ENCODE data around the gene NTM.

NTM gene

DNA sequence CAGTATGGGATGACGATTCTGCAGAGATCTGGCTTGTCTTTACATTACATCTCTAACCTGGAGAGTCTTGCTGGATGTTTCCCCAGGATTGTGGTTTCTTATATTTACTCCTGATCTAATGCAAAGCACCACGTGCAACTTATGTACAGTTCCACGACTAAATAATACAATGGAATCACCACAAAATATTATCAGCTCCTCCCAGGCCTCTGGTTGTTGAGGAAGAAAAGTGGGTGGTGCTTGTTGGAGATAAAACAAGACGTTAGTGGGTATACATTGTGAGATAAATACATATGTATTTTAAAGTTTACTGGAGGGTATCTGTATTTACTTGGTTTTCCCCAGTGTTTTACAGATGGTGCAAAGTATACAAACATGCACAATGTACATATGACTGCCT is 569.7 kb downstream of the NTM start:
- no peak for DNase-seq

- DNase-seq = no peak
These were observed 572.5 kb downstream of the NTM start for GRCh38 chr11:131942878-131943277.

DNA sequence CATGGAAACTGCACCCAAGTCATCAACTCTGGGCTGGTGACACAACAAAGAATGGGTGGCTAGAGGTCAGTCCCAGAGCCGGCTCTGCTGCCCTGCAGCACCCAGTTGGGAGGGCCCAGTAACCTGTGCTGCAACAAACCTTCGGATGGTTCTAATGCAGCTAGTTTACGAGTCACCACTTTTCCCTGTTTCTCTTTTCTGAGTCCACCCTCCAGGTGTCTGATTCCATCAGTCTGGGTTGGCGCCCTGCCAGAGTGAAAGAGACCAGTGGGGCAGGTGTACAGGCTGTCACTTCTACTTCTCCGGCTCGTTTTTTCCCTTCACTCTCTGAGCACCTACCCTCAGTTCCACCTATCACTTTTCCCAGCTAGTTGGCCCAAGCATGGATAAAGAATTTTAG is 572.9 kb downstream of the NTM start:
- no peak for DNase-seq

GRCh38 chr11:131944736-131945135 is 574.3 kb downstream of the NTM start:
- no peak for DNase-seq

DNA sequence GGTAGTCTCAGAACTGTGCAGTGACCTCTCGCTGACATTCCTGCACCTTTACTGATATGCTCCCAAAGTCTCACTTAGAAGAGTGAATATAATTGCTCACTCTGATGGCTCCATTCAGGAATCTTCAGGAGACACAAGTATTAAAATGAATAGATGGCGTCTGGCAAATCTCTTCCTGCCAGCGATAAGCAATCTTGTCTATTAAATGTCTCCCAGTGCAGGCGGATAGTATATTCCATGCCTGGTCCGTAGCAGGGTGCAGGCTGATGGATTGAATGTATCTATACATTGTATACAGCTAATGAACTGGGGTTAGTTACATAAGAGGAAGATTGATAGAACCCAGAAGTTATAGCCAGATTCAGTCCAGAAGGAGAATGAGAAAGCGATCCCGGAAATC is 575.3 kb downstream of the NTM start:
- no peak for DNase-seq

DNA sequence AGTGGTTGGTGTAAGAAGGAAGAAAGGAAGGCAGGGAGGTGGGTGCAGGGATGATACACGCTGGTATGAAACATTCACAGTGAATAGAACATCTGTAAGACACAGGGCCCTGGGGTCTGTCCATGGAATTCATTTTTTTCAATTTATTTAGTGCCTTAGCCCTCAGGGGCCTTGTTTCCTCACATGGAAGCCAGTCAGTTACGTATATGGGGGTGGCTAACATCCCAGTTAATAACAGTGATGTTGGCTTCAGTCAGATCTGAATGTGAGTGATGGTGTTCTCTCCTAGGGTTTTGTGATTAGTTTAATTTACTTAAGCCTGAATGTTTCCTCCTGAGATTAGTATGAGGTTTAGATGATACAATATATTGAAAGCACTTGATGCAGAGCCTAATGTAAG is 577.1 kb downstream of the NTM start:
- DNase-seq = no peak

DNA sequence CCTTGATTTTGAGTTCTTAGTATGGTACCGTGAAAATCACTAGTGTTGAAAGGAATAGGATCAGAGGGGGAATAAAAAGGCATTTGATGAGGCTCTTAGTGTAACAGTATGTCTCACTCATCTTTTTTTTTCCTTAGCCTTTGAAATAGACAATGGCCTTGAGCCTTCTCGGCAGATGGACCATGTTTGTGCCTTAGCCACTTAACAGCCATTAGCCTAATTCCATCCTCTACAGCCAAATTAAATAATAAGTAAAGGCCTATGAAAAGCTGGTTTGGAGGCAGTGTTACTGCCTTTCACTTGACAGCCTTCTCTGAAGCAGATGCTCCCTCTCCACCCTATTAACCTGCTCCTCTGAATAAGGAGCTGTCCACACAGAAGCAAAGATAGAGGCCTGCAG is 580.7 kb downstream of the NTM start:
- no peak for DNase-seq

GRCh38 chr11:131954146-131954545 is 583.7 kb downstream of the NTM start:
- DNase-seq = no peak

- no peak for DNase-seq
These were observed 585.5 kb downstream of the NTM start for GRCh38 chr11:131955904-131956303.

DNA sequence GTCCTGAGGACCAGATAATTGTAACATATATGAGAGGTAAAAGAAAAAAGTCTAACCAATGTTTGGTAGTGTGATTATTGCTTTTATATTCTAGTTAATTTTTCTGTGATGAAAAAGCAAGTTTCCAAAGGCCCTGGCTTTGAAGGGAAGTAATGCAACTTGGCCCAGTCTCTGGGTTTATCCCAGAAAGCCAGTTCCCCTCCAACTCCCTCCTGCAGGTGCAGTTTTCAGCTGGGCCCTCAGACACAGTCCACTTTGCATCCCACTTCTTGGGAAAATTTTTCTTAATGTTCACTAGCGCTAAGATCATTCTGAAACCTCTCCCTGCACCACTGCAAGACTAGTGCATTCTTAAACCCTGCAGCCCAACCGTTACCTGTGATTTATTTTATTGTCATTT is 586.8 kb downstream of the NTM start:
- no peak for DNase-seq

DNA sequence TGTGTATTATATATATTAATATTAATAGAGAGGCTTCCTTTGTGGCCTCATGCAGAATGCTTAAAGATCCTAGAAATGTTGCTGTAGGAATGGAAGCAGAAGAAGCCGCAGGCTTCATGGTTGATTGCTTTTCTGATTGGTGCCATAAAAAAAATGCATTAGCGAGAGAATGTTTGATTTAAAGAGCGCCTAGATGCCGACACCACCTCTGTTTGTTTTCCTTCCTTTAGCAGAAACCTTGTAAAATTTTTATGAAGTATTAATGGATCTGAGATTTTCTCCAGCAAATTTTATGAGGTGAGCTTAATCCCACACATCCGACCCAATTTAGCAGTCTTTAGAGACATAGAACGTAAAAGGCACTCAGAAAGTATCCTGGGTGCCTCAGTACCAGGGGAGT is 587.5 kb downstream of the NTM start:
- DNase-seq = no peak

DNA sequence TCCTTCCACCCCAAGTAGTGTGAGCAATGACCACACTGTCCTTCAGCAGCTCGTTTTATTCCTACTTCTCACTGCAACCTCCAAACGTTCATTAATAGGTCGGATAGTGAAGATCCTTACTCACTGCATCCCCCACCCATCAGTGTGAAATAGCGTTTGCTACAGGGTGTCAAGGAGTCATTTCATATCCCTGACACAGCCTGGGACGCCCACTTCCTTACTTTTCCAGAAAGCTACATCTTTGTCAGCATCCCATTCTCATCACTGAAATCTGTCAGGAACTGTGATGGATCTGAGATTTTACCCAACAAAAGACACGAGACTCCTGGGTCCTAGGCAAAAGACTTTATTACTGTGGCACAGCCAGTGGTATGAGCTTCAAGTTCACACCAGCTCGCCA is 592.4 kb downstream of the NTM start:
- DNase-seq = no peak

GRCh38 chr11:131964698-131965483 is 594.5 kb downstream of the NTM start:
- no peak for DNase-seq

DNA sequence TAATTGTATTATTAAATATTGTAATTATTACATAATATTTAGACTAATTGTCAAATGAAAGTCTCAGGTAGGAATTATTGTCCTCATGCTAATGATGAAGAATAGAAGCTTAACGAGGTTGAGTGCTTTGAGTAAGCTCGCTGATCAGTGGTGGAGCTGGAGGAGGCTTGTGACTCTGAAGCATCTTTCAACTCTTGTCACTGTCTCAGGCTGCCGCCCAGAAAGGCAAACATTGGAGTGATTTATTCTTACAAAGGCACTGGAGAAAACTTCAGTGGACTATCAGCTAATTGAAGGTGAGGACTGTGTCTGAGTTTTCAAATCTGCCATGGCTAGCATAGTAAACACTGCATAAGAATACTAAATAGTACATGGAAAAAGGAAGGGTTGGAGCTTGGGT is 595.1 kb downstream of the NTM start:
- no peak for DNase-seq

DNA sequence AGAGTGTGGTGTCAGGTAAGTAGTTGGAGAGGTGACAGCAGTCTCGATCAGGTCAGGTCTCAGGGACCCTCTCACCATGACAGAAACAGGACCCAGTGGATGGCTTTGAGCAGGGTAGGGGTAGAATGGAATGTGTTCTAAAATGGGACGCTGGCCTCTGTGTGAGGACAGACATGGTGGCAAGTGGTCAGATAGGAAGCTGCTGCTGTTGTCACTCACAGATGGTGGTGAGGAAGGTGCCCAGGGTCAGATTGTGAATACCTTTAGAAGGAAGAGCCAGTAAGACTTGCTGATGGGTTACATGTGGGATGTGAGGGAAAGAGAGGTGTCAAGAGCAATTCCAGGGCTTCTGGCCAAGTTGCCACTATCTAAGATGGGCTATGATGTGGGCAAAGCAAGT is 596.3 kb downstream of the NTM start:
- DNase-seq = no peak

GRCh38 chr11:131969261-131969660 is 598.8 kb downstream of the NTM start:
- DNase-seq = no peak

DNA sequence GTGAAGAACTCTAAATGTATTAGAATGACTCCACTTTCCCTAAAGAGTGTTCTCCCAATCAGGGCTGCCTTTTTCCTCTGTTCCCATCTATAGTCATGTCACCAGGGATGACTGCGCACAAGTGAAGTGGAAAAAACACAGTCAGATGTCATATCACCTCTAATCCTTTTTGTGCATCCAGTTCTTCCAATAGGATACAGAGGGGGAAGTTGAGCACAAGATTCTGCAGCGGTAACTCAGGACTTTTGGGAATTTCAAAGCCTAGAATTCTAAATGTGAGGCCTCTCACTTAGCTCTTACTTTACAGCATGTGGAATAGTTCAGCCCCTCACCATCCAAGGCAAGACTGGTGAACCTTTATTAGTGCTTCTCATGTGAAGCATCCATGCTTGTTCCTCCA is 602.6 kb downstream of the NTM start:
- DNase-seq = no peak

DNA sequence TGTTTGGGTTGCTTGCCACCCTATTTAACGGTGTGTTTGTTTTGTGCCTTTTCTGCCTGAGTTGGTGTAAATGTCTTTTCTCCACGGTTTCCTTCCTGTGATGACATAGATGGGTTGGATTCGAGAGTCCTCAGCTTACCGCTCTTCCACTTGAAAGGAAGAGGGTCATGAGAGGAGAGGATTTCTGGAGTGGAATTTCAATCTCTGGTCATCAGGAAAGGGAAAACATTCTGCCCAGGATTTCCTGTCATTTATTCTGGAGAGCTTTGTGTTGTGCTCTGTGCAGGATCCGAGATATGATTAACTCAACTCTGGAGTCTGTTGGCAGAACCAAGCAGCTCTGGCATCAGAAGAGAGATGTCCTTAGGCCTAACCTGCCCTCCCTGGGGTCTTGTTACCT is 605.2 kb downstream of the NTM start:
- no peak for DNase-seq

DNA sequence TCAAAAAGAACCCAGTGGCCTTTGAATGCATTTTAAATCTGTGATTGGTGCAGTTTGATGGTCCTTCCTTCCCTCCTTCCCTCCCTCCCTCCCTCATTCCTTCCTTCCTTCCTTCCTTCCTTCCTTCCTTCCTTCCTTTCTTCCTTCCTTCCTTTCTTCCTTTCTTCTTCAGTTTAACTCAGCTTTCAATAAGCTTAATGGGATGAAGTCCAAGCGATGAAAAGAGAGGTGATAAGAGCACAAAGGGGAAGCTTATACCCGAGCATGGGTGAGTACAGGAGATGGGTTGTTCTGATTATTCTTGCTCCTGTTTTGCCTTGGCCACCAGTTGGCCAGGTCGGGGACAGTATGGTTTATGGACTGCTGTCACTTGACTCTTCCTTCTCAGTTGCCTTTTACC is 605.6 kb downstream of the NTM start:
- no peak for DNase-seq

DNA sequence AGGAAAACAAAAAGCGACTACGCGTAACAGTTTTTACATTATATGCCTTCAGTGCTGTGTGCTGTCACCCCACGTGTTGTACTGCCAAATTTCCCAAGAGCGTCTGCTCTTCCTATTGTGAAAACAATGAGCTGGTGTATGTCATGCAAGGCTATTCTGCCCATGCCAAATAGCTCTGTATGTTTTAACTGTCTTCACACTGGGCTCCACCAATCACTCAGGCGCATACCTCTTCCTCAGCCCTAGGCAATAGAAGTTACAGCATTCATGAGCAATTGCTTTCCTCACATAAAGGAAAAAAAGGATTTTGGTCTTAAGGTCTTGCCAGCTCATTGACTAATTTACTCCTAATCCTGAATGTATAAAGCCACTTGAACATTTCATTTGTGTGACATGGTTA is 606.8 kb downstream of the NTM start:
- DNase-seq = no peak

DNA sequence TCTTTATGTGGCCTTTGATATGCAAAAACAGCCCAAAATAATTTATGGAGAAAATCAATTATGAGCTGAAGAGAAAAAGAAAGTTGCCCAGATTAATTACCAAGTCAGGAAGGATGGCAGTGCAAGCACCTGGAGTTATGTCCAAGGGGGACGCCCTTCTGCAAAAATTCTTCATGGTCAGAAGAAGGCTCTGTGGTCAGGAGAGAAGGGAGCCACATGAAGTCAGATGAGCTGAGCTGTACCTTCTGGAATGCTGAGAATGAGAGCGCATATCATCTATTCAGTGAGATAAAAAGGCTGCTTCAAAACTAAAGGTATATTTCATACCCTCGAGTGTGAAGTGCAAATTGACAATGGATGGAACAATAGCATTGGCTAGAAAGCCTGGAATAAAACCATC is 607.4 kb downstream of the NTM start:
- DNase-seq = no peak

GRCh38 chr11:131978351-131978750 is 607.9 kb downstream of the NTM start:
- DNase-seq = no peak

DNA sequence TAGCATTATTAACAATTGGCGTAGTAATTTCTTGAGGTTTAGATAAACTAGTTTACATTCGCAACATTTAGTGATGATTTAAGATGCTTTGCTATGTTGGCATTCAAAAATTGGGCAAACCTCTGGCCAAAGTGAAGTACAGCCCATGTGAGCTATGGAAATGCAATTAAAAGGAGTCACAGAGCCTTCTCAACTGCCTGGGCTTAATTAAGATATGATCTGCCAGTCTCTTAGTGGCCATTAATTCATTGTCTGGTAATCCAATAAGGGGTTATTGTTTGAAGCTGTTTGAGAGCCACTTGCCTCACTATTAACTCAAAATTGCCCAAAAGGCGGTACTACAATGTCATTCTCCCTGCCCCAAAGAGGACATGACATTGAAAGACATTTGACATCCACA is 608.9 kb downstream of the NTM start:
- no peak for DNase-seq

DNA sequence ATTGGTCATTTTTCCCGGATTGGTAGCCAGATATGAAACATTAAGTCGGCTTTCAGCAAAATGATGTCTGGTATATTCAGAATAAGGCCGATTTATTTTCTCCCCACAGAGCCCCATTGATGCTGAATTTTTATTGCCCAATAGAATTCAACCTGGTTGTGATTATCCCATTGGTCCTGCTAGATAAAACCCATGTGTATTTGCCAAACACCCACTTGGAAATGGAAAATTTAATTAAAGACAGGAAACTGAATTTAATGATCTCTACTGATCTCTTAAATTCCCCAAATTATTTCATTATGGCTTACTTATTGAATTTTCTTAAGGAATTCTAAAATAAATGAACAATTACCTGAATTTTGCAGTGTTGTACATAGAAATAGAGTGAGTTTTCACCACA is 609.8 kb downstream of the NTM start:
- no peak for DNase-seq

- no peak for DNase-seq
These were observed 610.7 kb downstream of the NTM start for GRCh38 chr11:131980888-131981668.

All from NCI-H1436 (cell line).